HG03196 (cell line): ENCODE measurements around the gene FCER2.
A peak's percentile ranks its signal among the peaks of the same experiment; 100 is the strongest.
"Not testable (repeated sequence)": the region's sequence is repeated elsewhere in the genome, so short reads cannot be mapped to it uniquely, and the experiment has no call there.

ENCODE experiments used
- ATAC-seq: cut with Tn5 transposase; IDR thresholded peaks from one replicate; pipeline ENCODE4 v1.9.1; 2021; ENCODE audit not compliant: unreplicated experiment

Gene FCER2, protein sequence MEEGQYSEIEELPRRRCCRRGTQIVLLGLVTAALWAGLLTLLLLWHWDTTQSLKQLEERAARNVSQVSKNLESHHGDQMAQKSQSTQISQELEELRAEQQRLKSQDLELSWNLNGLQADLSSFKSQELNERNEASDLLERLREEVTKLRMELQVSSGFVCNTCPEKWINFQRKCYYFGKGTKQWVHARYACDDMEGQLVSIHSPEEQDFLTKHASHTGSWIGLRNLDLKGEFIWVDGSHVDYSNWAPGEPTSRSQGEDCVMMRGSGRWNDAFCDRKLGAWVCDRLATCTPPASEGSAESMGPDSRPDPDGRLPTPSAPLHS

DNA sequence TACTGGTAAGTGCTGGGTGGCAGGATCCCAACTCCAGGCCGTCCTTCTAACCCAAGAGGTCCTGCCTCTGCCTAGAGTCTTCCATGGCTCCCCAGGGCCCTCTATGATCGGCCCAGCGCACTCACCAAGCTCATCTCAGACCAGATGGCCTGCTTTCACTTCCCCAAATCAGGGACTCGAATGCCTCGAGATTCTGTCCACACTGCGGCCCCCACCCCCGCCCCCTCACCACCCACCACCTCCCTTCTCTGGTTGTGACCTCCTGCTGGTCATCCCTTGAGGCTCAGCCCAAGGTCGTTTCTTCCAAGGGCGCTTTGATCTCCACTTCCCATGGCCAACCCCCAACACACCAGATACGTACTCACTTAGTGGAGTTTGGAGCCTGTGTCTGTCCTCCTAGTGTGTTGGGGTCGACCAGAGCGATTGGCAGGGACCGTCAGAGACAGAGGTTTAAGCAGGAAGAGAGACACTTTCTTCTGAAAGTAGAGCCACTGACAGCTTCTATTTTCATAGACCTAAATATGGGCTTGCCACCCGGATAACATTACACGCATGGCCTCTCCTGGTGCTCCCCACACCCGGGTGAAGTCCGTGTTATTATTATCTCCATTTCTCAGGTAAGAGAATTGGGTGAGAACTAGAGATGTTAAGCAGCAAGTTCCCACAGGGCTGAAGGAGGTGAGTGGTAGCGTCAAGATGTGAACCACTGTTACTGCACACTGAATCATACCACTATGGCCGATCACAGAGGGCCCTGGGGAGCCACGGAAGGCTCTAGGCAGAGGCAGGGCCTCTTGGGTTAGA is at the start of gene FCER2:
FCER2 (minus strand) TSS at position 478 of the 804 bp plus-strand sequence. CDS start 2,371 bp downstream, outside the sequence.
- peak; percentile 40 for ATAC-seq

DNA sequence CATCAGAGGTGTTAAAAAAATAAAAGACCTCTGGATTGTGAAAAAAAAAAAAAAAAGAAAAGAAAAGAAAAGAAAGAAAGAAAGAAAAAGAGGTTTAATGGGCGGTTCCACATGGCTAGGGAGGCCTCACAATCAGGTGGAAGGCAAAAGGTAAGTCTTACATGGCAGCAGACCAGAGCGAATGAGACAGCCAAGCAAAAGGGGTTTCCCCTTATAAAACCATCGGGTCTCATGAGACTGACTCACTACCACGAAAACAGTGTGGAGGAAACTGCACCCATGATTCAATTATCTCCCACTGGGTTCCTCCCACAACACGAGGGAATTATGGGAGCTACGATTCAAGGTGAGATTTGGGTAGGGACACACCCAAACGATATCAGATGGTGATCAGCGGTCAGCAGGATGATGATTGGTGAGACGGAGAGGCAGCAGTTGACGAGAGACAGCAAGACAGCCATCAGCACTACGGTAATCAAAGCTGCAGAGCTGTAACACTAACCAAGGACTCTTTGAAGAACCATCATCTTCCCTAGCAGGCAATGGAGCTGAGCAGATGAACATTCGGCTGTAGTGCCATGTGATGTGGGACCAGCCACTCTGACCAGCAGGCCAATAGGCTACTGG is 49.3 kb upstream of the FCER2 start:
- ATAC-seq: no peak

DNA sequence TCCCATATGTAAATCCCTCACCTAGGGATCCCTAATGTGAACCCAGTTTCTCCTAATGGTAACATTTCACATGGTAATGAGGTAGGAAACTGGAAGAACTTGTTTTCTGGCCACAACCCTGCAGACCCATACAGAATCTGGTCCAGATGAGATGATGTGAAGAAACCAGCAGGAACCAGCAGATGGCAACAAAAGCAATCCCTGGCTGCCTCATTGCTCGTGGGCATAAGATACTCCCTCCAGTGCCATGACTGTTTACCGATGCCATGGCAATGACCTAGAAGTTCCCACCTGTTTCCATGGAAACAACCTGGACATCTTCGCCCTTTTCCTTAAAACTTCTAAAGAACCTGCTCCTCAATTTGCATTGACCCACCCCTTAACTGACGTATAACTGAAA is 46.8 kb upstream of the FCER2 start:
- no peak for ATAC-seq

DNA sequence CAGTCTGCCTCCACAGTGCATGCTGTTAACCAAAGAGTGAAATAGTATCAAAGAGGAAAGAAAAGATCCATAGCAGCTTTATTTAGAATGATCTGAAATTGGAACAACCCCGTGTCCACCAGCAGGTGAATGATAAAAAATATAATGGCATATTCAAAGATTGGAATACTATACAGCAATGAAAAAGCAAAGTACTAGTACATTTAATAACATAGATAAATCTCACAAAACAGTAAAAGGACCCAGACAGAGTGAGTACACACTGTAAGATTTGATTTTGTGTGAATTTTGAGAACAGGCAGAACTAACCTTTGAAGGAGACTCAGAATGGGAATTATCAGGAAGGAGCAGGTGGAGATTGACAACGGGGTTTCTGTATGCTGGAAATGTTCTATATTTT is 46.2 kb upstream of the FCER2 start:
- no peak for ATAC-seq

DNA sequence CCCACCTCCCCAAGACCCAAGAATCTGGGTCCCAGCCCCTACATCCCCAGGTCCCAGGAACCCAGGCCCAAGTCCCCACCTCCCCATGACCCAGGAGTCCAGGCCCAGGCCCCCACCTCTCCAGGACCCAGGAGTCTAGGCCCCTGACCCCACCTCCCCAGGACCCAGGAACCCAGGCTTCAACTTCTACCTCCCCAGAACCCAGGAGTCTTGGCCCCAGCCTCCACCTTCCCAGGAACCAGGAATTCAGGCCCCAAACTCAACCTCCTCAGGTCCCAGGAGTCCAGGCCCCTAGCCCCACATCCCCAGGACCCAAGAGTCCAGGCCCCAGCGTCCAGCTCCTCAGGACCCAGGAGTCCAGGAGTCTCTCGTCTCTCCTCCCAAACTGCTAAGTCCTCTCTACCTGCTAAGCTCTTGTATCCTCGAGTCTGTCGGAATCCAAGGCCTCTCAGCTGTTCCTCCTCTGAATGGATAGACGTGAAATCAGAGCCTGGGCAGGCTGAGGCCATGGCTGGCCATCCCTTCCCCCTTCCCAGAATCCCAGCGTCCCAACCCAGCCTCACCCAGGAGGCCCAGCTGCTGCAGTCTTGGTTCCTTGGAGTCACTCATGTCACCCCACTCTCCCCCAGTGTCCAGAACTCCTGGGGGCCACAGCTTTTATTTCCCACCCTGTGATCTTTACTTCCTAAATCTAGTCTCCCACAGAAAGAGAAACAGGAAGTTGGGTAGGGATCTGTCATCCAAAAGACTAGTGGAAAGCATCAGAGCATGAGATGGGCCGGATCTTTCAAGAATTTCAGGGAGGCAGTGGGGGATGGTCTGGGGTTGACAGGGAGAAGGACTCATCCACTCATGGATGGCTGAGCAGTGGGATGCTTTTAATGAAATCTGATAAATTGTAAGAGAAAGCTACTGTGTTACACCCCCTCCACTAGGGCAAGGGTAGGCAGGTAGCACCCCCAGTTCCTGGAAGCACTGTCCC is 45.3 kb upstream of the FCER2 start, which contains the start of gene CD209:
CD209 (minus strand) TSS at position 632 of the 982 bp plus-strand sequence; CDS start at position 609, 23 bp downstream.
- no peak for ATAC-seq

DNA sequence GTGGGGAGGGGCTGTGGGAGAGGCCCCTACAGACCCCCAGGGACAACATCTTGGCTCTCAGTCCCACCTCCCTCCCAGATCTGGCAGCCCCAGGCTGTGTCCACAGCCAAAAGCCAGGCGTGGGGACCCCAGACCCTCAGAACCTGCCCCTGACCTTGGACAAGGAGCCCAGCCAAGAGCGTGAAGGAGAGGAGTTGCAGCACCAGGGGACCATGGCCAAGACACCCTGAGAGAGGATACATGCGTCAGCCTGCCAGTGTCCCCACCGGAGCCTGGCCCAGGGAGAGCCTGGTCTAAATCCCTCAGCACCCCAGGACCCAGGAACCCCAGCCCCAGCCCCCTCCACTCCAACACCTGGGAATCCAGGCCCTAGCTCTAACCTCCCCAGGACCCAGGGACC is 44.4 kb upstream of the FCER2 start:
- not testable (repeated sequence) for ATAC-seq

DNA sequence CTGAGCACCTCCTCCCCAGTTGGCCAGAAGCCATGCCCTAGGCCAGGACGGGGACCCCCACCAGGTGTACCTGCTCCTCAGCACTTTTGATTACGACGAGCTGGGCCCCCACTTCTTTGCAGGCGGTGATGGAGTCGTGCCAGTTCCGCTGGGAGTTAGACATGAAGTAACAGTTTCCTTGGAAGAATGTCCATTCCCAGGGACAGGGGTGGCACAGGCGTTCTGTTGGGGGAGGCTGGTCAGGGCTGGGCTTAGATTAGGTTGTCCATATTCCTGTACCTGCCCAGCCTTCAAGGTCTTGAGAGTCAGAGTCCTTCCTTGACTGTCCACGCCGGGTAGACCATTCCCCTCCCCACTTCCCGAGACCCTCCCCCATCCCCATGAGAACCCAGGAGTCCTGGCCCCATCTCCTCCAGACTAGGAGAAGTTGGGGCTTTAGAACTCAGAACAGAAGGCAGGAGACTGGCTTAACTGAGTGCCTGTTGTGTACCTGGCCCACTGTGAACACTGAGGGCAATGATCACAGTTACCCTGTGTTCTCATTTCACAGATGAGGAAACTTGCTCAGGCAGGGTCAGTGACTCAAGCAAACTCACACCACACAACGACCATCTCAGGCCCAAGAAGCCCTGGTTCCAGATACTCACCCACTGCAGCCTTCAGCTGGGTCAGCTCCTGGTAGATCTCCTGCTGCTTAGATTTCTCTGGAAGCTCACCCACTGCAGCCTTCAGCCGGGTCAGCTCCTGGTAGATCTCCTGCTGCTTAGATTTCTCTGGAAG is 43.1 kb upstream of the FCER2 start:
- ATAC-seq: no peak

DNA sequence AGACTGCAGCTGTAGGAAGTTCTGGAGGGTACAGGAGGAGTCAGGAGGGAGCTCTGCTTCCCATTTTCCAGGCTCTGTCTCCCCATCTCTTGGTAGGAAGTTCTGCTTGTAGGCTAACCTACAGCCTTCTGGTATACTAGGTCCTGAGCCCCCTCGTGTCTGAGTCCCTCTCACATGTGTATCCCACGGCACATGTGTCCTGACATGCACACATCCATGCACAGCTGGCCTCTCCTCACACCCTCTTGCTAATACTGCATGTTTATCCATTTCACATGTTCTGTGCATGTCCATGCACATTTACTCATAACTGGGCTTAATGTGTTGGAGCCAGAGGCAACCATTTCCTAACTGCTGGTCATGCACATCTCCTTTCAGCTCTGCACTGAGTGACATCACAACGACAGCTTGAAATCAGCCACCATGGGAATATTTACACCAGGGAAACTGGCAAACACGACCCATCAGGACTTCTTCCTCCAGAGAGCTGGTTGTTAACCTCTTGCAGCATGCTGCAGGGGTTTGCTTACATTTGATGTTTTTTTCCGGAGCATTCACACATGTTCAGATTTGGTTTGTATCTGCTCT is 42.4 kb upstream of the FCER2 start:
- ATAC-seq: no peak

DNA sequence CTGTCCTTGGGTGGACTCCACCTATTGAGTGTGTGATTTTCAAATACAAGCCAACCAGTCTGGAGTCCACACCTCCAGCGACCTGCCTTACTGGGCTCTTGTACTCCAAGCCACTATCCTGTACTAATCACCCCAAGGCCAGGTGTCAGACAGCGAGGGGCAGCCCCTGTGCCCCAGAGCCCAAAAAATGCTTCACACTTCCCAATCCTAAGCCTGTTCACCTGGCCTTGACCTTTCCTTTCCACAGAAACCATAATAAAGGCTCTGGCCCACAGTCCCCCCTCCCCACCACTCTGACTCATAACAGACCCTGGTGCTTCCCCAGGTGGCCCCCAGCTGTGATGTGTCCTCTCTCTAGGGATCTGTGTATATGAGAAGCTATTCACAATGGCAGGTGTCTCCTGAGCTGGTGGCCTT is 41.5 kb upstream of the FCER2 start:
- ATAC-seq: peak; percentile 75

DNA sequence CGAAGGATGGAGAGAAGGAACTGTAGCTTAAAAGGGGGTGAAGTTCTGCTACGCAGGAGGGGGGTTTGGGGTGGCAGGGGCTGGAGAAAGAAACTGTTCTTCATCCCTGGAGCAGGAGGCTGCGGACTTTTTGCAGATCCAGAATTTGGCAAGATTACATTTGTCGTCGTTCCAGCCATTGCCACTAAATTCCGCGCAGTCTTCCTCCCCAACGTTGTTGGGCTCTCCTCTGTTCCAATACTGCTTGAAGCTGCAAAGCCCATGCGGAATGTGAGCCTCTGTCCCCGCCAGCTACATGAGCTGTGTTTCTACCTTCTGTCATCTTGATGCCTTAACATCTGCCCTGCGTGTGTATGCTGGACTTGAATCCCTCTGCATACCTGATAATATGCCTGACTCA is 41.1 kb upstream of the FCER2 start:
- no peak for ATAC-seq

DNA sequence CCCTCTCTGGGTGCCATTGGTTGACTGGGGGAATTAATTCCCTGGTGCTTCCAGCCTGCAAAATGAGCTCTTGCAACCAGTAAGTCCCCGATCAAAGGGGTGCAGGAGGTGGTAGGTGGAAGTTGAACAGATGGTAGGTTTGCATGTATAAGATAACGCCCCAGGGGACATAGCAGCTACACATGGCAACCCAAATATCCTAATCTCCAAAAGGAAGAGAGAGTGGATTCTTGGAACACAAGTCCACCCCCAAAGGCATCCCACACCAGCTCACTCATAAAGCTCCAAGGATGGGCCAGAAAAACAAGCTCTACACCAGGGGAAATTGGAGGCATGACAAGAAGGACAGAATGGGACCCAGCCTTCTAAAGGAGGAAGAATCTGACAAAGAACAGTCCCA is 40.6 kb upstream of the FCER2 start:
- no peak for ATAC-seq

DNA sequence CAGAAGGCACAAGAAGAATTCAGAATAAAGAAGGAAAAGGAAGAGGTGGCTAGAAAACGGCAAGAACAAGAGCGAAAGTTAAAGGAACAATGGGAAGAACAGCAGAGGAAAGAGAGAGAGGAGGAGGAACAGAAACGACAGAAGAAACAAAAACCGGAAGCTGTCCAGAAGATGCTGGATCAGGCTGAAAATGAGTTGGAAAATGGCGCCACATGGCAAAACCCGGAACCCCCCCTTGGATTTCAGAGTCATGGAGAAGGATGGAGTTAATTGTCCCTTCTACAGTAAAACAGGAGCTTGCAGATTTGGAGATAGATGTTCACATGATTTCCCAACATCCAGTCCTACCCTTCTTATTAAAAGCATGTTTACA is 38.7 kb upstream of the FCER2 start:
- ATAC-seq: no peak

DNA sequence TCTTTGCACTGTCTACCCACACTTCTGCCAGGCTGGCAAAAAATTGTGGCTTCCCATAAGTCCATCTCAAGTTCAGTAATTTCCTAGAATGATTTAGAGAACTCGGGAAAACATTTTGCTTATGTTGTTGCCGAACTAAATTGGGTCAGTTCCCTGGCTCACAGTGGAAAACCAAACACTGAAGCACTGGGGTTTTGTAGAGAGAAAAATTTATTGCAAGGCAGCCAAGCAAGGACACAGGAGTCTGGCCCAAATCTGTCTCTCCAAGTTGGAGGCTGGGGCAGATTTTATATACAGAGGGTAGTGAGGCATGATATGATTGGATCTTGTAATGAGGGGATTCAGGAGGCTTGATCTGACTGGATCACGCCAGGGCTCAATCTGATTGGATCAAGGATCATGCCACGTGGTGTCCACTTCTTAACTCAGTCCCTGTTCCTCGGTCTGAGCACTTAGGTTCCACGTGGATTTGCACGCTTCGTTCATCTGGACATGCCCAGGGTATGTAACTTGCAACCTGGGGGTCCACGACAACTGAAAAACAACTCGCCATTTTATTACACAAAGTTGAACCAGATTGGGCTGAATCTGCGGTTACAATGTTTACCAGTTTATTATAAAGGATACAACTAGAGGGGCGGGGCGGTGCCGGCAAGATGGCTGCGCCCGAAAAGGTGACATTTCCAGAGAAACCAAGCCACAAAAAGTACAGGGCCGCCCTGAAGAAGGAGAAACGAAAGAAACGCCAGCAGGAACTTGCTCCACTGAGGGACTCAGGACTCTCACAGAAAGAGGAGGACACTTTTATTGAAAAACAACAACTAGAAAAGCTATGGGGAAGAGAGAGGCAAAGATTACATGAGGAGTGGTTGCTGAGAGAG is 38.1 kb upstream of the FCER2 start:
- ATAC-seq: no peak

DNA sequence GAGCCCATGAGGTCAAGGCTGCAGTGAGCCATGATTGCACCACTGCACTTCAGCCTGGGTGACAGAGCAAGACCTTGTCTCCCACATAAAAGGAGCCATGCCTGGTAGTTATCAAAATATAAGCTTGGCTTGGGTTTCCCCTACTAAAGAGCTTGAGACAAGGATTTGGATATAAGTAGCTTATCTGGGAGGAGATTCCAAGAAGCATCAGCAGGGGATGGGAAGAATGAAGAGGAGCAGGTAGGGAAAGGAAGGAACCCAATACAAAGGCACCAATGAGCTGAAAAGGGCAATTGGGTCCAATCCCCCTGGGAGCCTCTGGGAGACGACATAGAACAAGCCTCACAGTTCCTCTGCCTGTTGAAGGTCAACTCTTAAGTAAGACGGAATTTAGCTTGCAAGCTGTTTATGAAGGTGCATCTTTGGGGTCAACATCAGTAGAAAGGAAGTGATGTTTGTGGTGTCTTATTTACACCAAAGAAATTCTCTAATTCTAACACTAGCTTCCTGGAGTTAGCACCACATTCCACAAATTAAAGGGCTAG is 37.4 kb upstream of the FCER2 start:
- ATAC-seq: no peak

DNA sequence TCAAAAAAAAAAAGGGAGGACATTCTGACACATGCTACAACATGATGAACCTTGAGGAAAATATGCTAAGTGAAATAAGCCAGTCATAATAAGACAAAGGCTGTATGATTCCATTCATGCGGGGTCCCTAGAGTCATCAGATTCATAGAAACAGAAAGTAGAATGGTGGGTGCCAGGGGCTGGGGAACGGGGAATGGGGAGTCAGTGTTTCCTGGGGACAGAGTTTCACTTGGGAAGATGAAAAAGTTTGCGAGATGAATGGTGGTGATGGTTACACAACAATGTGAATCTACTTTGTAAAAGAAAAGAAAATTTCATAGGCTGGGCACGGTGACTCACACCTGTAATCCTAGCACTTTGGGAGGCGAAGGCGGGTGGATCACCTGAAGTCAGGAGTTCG is 36.1 kb upstream of the FCER2 start:
- no peak for ATAC-seq

DNA sequence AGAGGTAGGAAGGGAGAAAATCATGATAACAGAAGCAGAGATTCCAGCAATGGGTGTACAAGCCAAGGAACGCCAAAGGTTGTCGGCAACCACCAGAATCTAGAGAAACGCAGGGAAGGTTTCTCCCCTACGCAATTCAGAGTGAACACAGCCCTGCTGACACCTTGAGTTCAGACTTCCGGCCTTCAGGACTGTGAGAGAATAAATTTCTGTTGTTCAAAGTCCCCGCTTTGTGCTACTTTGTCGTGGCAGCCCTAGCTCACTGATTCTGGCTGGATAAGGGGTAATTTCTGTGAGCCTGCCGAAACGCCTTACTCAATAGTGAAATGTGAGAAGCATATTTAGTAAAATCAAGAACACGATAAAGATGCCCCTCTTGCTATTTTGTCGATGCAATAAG is 35.3 kb upstream of the FCER2 start:
- ATAC-seq: no peak

DNA sequence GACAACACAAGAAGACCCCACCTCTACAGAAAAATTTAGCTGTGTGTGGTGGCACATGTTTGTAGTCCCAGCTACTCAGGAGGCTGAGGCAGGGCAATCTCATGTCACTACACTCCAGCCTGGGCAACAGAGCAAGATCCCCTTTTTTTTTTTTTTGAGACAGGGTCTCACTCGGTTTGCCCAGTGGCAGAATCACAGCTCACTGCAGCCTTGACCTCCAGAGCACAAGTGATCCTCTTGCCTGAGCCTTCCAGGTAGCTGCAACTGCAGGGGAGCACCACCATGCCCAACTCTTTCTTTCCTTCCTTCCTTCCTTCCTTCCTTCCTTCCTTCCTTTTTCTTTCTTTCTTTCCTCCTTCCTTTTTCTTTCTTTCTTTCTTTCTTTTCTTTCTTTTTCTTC is 34.2 kb upstream of the FCER2 start:
- no peak for ATAC-seq
